Fibroblast of mammary gland (primary cell): Measurements from ENCODE around the gene PRPF38B.
"Not testable (repeated sequence)": the region's sequence is repeated elsewhere in the genome, so short reads cannot be mapped to it uniquely, and the experiment has no call there.

ENCODE experiments used
- DNase-seq: peaks from one replicate; pipeline ENCODE4 v3.0.0-alpha.2; 2010; ENCODE audit warnings: low read depth
- H3K4me3 ChIP-seq: 2 replicates; pipeline ENCODE4 v1.5.1; 2011; ENCODE audit warnings: low read depth, mild to moderate bottlenecking, low read length, moderate library complexity; ENCODE audit not compliant: control insufficient read depth
- TF ChIP-seq, protein P1 (sequence below): conservative IDR thresholded peaks from 2 replicates; pipeline ENCODE4 v1.5.1; 2011; ENCODE audit warnings: low read depth, low read length, inconsistent platforms; ENCODE audit not compliant: control insufficient read depth, insufficient read depth

Gene PRPF38B

DNA sequence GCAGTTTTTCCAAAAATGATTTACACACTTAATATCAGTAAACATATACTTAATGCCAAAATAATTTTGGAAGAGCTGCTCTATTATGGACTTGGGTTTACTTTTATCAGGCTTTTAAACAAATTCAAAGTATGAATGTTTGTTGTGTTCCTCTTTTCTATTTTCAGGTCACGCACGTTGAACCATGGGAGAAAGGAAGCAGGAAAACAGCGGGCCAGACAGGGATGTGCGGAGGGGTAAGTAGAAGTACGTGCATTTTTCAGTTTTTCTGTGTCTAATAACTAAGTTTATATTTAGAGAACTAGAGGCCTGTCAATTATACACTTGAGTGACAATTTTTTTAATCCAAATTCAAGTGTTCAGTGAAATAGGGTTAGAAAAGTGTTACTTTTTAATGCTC is 3.4 kb downstream of the PRPF38B start:
- TF ChIP-seq, protein P1, sequence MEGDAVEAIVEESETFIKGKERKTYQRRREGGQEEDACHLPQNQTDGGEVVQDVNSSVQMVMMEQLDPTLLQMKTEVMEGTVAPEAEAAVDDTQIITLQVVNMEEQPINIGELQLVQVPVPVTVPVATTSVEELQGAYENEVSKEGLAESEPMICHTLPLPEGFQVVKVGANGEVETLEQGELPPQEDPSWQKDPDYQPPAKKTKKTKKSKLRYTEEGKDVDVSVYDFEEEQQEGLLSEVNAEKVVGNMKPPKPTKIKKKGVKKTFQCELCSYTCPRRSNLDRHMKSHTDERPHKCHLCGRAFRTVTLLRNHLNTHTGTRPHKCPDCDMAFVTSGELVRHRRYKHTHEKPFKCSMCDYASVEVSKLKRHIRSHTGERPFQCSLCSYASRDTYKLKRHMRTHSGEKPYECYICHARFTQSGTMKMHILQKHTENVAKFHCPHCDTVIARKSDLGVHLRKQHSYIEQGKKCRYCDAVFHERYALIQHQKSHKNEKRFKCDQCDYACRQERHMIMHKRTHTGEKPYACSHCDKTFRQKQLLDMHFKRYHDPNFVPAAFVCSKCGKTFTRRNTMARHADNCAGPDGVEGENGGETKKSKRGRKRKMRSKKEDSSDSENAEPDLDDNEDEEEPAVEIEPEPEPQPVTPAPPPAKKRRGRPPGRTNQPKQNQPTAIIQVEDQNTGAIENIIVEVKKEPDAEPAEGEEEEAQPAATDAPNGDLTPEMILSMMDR: no peak
- DNase-seq: no peak
- H3K4me3 ChIP-seq: no peak overlapping the region

DNA sequence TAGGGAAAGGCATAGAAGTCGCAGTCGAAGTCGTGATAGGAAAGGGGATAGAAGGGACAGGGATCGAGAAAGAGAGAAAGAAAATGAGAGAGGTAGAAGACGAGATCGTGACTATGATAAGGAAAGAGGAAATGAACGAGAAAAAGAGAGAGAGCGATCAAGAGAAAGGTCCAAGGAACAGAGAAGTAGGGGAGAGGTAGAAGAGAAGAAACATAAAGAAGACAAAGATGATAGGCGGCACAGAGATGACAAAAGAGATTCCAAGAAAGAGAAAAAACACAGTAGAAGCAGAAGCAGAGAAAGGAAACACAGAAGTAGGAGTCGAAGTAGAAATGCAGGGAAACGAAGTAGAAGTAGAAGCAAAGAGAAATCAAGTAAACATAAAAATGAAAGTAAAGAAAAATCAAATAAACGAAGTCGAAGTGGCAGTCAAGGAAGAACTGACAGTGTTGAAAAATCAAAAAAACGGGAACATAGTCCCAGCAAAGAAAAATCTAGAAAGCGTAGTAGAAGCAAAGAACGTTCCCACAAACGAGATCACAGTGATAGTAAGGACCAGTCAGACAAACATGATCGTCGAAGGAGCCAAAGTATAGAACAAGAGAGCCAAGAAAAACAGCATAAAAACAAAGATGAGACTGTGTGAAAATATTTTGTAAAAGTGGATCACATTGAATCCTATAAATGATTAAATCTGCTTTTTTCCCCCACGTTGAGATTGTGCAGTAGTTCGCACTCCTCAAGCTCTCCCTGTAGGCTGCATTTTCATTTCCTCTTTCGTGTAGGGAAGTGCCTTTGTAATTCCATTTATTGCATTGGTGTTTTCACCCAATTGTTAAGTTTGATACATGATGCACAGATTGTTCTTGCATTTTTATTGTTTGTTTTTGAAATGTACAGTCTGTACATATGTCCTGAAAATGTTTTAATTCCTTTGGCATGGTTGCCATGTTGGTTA is 7.5 kb downstream of the PRPF38B start:
- TF ChIP-seq, protein P1: no peak
- H3K4me3 ChIP-seq: no peak overlapping the region
- DNase-seq: no peak

DNA sequence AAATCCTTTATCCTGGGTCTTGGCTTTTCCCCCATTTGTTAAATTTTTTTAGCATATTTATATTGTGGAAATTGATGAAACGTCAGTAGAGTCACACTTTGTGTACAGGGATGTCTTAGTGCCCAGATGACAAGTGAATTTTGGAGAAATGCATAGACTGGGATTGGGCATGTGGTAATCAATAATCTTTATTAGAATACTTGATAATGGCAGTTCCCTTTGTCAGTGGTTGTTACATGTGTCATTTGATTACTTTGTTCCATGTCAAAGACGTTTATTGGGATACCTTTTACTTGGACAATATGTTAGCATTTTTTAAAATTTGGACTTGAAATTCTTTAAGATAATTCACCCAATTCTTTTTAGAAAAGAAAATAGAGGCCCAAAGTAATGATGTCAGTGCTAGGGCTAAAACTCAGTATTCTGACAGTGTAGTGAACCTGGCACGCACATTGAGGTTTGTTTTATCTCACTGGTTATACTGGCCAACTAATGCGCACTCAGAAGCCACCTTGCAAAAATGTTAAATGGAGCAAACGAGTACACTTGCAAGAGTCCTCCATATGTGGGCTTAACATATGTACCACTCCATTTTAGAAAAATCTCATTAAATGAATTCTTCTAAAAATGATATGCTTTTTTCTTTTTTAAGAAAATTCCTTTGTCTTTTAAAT is 9.2 kb downstream of the PRPF38B start:
- no peak overlapping the region for H3K4me3 ChIP-seq
- no peak for DNase-seq
- TF ChIP-seq, protein P1: no peak

DNA sequence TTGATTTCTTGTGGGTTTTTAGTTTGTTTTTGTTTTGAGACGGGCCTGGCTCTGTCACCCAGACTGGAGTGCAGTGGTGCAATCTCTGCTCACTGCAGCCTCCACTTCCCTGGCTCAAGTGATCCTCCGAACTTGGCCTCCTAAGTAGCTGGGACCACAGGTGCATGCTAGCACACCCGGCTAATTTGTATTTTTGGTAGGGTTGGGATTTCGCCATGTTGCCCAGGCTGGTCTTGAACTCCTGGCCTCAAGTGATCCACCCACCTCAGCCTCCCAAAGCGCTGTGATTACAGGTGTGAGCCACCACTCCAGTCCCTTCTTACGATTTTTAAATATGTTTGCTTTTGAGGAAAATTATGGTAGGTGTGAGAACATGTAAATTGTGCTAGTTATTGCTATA is 10.0 kb downstream of the PRPF38B start:
- H3K4me3 ChIP-seq, DNase-seq: not testable (repeated sequence)

DNA sequence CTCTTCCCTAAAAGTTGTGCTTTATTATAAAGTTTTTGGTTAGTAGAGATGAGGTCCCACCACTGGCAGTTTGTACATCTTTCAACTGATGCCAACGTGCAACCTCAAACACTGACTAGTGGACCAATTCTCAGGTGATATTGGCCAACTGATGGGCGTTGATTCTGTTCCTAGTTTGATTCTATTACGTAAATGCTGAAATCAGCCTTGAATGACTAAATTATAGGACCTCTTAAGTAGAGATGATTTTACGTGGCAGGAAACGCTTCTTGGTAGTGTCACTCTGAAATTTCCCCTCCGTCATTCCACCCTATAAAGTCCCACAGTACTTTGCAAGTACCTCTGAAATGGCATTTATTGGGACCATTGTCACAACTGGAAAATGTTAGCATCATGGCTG is 11.8 kb downstream of the PRPF38B start:
- TF ChIP-seq, protein P1: no peak
- peak; percentile 50 for DNase-seq
- H3K4me3 ChIP-seq: no peak overlapping the region

DNA sequence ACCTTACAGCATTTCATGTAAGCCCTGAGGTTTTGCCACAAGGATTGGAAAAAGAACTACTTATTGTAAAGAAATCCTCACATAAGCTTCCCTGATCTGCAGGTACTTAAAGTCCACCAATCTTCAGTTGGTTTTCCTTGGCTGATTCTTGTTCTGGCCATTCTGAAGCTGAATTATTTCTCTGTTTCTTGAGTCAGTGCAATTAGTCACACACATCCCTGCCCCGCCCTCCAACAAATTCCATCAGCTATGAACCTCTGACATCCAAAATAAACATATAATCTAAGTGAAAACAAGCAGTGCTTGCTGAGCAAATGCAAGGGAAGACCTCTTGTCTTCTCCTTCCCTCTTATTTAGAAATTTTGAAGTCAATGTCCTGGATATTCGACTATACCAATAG is 12.4 kb downstream of the PRPF38B start:
- DNase-seq: peak; percentile 86
- H3K4me3 ChIP-seq: no peak overlapping the region
- TF ChIP-seq, protein P1: no peak

DNA sequence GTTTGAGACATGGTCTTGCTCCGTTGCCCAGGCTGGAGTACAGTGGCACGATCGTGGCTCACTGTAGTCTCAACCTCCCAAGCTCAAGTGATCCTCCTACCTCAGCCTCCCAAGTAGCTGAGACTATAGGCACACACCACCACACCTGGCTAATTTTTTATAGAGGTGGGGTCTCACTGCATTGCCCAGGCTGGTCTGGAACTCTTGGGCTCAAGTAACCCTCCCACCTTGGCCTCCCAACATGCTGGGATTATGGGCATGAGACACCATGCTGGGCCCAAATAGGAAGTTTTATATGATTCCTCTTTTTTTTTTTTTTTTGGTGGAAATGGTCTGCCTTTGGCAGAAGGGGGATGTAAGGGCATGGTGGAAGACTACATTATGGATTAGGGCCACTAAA is 14.5 kb downstream of the PRPF38B start:
- TF ChIP-seq, protein P1: no peak
- DNase-seq: no peak
- H3K4me3 ChIP-seq: no peak overlapping the region
